SK-N-MC (cell line): ENCODE measurements around the gene CYB561D2.
A peak's percentile ranks its signal among the peaks of the same experiment; 100 is the strongest.

Source experiments
- DNase-seq: peaks from one replicate; pipeline ENCODE4 v3.0.0-alpha.2; 2011; ENCODE audit warnings: low read depth, low spot score
- H3K27ac ChIP-seq: fragments of 200-600 bp; sonication (generic); 2 replicates; pipeline ENCODE4 v1.5.1; 2016; ENCODE audit warnings: mixed run types
- H3K36me3 ChIP-seq: fragments of 200-600 bp; sonication (generic); 2 replicates; pipeline ENCODE4 v1.6.1; 2017; ENCODE audit warnings: antibody characterized with exemption, low read length, mixed read lengths; ENCODE audit not compliant: insufficient read depth
- H3K4me3 ChIP-seq: fragments of 200-600 bp; sonication (generic); 2 replicates; pipeline ENCODE4 v1.5.1; 2016
- H3K9ac ChIP-seq: fragments of 200-600 bp; sonication (generic); 2 replicates; pipeline ENCODE4 v1.8.0; 2017; ENCODE audit warnings: mixed run types, mixed read lengths; ENCODE audit not compliant: insufficient read length
- H3K9me3 ChIP-seq: fragments of 200-600 bp; sonication (generic); 2 replicates; pipeline ENCODE4 v1.6.1; 2017; ENCODE audit warnings: low read depth, mild to moderate bottlenecking, antibody characterized with exemption, low read length, moderate library complexity, mixed read lengths
- EZH2 ChIP-seq: fragments of 200-600 bp; sonication (generic); IDR thresholded peaks from one replicate; pipeline ENCODE4 v1.6.1; 2017; ENCODE audit warnings: antibody characterized with exemption
- FOXP2 ChIP-seq: optimal IDR thresholded peaks from 2 replicates; pipeline ENCODE3; 2011; ENCODE audit warnings: mild to moderate bottlenecking, moderate library complexity; ENCODE audit not compliant: insufficient read depth; ENCODE audit errors: extremely low read length, control extremely low read depth
- POLR2AphosphoS5 ChIP-seq: IDR thresholded peaks from 2 replicates; pipeline ENCODE4 v1.6.1; 2012; ENCODE audit warnings: mild to moderate bottlenecking, low read depth, low read length, borderline replicate concordance

CYB561D2 gene

DNA sequence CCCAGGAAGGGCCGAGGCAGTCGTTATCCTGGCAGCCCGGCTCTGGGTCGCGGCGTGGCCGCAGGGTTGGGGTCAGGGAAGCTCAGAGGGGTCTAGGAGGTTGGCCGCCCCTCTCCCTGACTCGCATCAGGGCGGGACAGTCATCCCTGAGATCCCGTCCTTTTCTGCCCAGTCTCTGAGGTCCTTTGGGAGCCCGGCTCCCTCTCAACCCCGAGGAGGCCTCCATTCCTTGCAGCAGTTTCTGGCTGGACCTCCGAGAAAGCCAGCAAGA, 28.6 kb upstream of the CYB561D2 start:
- Histone ChIP-seq H3K27ac (no peak overlapping the region), H3K9me3 (no peaks in the 10 kb centered on the region), H3K4me3 (peak overlapping the region; percentile 83), H3K9ac (no peak overlapping the region), H3K36me3 (peaks cover 15% of the 10 kb centered on the region; the same call in 1 of the 2 replicates)
- no peak for DNase-seq
- TF ChIP-seq POLR2AphosphoS5 = no peak
- no peak for TF ChIP-seq FOXP2
- no peak for TF ChIP-seq EZH2

GRCh38 chr3:50322386-50323091, 28.1 kb upstream of the CYB561D2 start, which contains the start of gene HYAL2:
Gene HYAL2 (minus strand): TSS chr3:50322745. CDS start chr3:50320489, 2,256 bp downstream.
- Histone ChIP-seq H3K9me3 (no peaks in the 10 kb centered on the region), H3K36me3 (peaks cover 15% of the 10 kb centered on the region; the same call in 1 of the 2 replicates)
- no peak for DNase-seq

GRCh38 chr3:50323092-50323600, 27.5 kb upstream of the CYB561D2 start:
- DNase-seq = no peak
- H3K27ac ChIP-seq = no peak overlapping the region
- H3K4me3 ChIP-seq = no peak overlapping the region
- H3K9me3 ChIP-seq = no peaks in the 10 kb centered on the region
- no peak overlapping the region for H3K9ac ChIP-seq
- peaks cover 14% of the 10 kb centered on the region; the same call in 1 of the 2 replicates for H3K36me3 ChIP-seq
- TF ChIP-seq EZH2 (no peak), POLR2AphosphoS5 (no peak), FOXP2 (no peak)

More at GRCh38 chr3:50322386-50323091, 28.1 kb upstream of the CYB561D2 start, which contains the start of gene HYAL2:
- H3K9ac ChIP-seq = peak within 1 kb of the TSS; percentile 97
- TF ChIP-seq EZH2 (no peak), POLR2AphosphoS5 (no peak), FOXP2 (no peak)
- peak within 1 kb of the TSS; percentile 83 for H3K4me3 ChIP-seq
- peak within 1 kb of the TSS; percentile 95 for H3K27ac ChIP-seq

DNA sequence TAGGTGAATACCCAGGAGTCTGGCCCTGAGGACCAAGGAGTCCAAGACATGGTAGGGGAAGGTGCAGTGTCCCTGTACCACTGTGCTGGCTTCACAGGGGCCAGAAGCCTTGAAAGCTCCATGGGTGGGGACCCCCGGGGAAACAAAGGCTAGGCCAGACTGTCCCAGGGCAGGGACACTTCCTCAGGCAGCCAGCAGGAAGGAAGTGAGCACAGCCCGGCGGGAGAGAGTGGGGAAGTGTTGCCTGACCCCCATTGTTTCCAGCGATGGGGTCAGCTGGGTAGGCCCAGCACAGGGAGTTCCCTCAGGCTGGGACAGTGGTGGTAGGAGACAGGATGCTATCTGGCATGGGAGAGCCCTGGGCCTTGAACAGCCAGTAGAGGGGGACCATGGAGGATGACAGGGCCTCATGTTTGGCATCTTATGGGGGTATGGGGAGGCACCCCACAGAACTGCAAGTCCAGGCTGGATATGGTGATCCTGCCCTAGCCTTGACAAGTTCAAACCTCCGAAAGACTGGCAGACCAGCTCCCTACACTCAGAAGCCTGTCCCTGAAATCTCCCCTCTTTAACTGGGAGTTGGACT, 27.0 kb upstream of the CYB561D2 start:
- TF ChIP-seq POLR2AphosphoS5 (no peak), EZH2 (no peak), FOXP2 (no peak)
- Histone ChIP-seq H3K9ac (no peak overlapping the region), H3K36me3 (peaks cover 9% of the 10 kb centered on the region; the same call in 1 of the 2 replicates), H3K27ac (no peak overlapping the region), H3K9me3 (no peaks in the 10 kb centered on the region), H3K4me3 (no peak overlapping the region)
- DNase-seq = no peak

DNA sequence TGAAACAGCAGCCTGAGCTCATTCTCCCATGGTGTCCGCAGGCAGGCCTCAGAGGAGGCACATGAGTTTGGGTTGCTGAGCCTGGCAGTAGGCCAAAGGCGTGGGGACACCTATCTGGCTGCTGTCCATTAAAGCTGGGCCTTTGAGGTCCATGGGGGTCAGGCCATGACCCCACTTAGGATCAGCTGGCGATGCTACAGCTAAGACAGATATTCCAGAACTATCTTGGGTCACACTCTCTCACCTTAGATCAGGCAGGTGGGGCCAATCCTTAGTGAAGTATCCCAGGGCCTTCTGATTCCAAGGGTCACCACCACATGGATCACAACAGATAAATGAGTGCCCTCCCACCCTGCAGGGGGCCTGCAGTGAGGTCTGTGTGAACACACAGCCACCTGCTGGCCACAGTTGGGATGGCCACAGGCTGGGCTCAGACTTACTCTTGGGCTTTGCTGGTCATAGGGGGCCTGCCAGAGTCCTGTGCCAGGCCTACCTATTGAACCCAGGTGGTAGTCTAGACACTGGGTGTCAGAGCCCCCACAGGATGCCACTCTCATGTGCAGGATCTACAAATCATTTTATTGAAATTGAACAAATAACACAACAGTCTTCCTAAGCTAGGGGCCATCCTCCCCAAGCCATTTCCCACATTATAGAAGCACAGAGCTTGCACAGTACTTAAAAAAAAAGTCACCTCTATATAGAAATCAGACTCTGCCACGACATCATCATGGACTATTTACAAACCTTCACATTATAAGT, 26.1 kb upstream of the CYB561D2 start:
- DNase-seq = no peak
- Histone ChIP-seq H3K27ac (no peak overlapping the region), H3K9ac (no peak overlapping the region), H3K36me3 (peaks cover under 1% of the 10 kb centered on the region; the same call in 1 of the 2 replicates), H3K9me3 (no peaks in the 10 kb centered on the region), H3K4me3 (no peak overlapping the region)
- no peak for TF ChIP-seq EZH2
- TF ChIP-seq POLR2AphosphoS5 = no peak
- no peak for TF ChIP-seq FOXP2

DNA sequence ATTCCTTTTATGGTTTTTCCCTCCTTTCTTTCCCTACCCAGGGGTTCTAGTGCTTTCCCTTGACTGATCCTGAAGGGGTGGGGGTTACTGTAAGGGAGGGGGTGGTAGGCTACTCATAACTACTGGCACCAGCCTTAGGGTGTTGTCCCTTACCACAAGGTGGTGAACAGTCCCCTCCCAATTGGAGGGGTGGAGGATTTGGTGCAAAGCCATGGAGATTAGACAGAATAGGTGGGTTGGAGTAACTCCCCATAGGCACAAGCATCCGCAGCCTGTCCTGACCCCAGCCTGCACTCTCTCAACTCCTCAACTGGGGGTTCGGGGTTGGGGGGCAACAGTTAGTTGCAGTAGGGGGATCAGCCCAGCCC, 25.6 kb upstream of the CYB561D2 start:
- TF ChIP-seq FOXP2 = no peak
- no peak for TF ChIP-seq EZH2
- no peak for TF ChIP-seq POLR2AphosphoS5
- DNase-seq = no peak
- Histone ChIP-seq H3K9ac (no peak overlapping the region), H3K36me3 (no peaks in the 10 kb centered on the region; the same call in 1 of the 2 replicates), H3K9me3 (no peaks in the 10 kb centered on the region), H3K27ac (no peak overlapping the region), H3K4me3 (no peak overlapping the region)

DNA sequence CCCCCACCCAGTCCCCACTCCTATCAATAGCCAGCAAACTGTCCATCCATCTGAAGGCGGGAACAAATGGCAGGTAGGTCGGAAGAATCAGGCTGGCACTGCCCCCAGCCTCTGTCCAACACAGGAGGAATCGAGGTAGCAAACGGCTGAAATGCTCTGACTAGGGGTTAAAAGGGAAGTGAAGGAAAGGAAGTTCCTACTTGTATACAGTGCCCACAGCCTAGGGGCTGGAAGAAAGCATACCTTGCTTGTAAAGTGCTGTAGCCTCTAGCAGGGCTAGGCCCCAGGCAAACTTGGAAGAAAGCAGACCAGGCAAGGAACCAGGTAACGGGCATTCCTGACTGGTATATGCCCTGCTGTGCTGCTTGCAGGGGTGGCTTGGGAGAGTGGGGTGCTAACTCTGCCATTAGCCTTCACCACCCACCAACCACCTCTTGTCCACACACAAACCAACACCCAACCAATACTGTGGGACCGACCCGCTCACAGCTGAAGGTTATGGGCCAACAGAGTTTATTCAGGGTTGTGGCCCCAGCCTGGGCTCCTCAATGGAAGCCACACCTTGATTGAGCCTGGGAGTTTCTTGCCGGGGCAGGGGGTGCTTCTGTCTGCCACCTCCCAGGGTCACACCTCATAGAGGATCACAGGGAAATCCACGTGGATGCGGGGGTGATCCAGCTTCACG, 25.0 kb upstream of the CYB561D2 start:
- no peak overlapping the region for H3K27ac ChIP-seq
- no peak overlapping the region for H3K9ac ChIP-seq

More for the DNA sequence above, 25.0 kb upstream of the CYB561D2 start:
- no peak overlapping the region for H3K4me3 ChIP-seq
- peaks cover 3% of the 10 kb centered on the region; the same call in 1 of the 2 replicates for H3K36me3 ChIP-seq
- no peak for DNase-seq
- TF ChIP-seq EZH2 (no peak), FOXP2 (no peak), POLR2AphosphoS5 (no peak)
- no peaks in the 10 kb centered on the region for H3K9me3 ChIP-seq
